Activated CD8-positive, alpha-beta memory T cell treated with anti-CD3 and anti-CD28 coated beads for 24 hours (primary cell): ENCODE data around the gene MRC1.
"Not testable (repeated sequence)": the region's sequence is repeated elsewhere in the genome, so short reads cannot be mapped to it uniquely, and the experiment has no call there.

Experiments used
- DNase-seq: peaks from one replicate; pipeline ENCODE4 v3.0.0-alpha.2; 2020

Gene MRC1

GRCh38 chr10:17910125-17910789 is 101.1 kb downstream of the MRC1 start:
- DNase-seq: no peak

- DNase-seq: no peak
Observed at GRCh38 chr10:17912754-17913153, 103.6 kb downstream of the MRC1 start.

- DNase-seq: no peak
Observed at GRCh38 chr10:17913604-17914003, 104.5 kb downstream of the MRC1 start.

GRCh38 chr10:17914169-17915045 is 105.3 kb downstream of the MRC1 start:
- no peak for DNase-seq

- no peak for DNase-seq
Observed at GRCh38 chr10:17915181-17915580, 106.0 kb downstream of the MRC1 start.

- no peak for DNase-seq
Observed at GRCh38 chr10:17918187-17918903, 109.2 kb downstream of the MRC1 start.

GRCh38 chr10:17921378-17921777 is 112.2 kb downstream of the MRC1 start:
- DNase-seq: no peak

- DNase-seq: no peak
Observed at GRCh38 chr10:17923728-17924127, 114.6 kb downstream of the MRC1 start.

GRCh38 chr10:17943033-17943745 is 134.0 kb downstream of the MRC1 start:
- no peak for DNase-seq

- not testable (repeated sequence) for DNase-seq
Observed at GRCh38 chr10:17950269-17950668, 141.1 kb downstream of the MRC1 start.

GRCh38 chr10:17950726-17951125 is 141.6 kb downstream of the MRC1 start:
- no peak for DNase-seq

GRCh38 chr10:17951868-17952371 is 142.8 kb downstream of the MRC1 start, which contains the start of gene SLC39A12:
Gene SLC39A12 (plus strand): TSS chr10:17951918. CDS start chr10:17953277, 1,359 bp downstream.
- DNase-seq: no peak

- not testable (repeated sequence) for DNase-seq
Observed at GRCh38 chr10:17954372-17954771, 145.2 kb downstream of the MRC1 start.

- no peak for DNase-seq
Observed at GRCh38 chr10:17954861-17955260, 145.7 kb downstream of the MRC1 start.

- DNase-seq: no peak
Observed at GRCh38 chr10:17958049-17958448, 148.9 kb downstream of the MRC1 start.

- DNase-seq: no peak
Observed at GRCh38 chr10:17959870-17960269, 150.7 kb downstream of the MRC1 start.
